Fibroblast of skin of right biceps (primary cell): ENCODE data around the gene PARD3B.
"Not testable (repeated sequence)": the region's sequence is repeated elsewhere in the genome, so short reads cannot be mapped to it uniquely, and the experiment has no call there.

Source experiments
- DNase-seq: peaks from one replicate; pipeline ENCODE4 v3.0.0-alpha.2; 2013

The PARD3B gene

GRCh38 chr2:205482399-205483081 lies 937.3 kb downstream of the PARD3B start:
- peak; percentile 28 for DNase-seq

- DNase-seq: no peak
Measured at GRCh38 chr2:205483095-205483494, 937.8 kb downstream of the PARD3B start.

GRCh38 chr2:205484215-205484614 lies 938.9 kb downstream of the PARD3B start:
- DNase-seq: no peak

GRCh38 chr2:205484764-205485163 lies 939.5 kb downstream of the PARD3B start:
- no peak for DNase-seq

GRCh38 chr2:205493528-205493927 lies 948.3 kb downstream of the PARD3B start:
- not testable (repeated sequence) for DNase-seq

GRCh38 chr2:205494537-205495235 lies 949.4 kb downstream of the PARD3B start:
- DNase-seq: peak; percentile 68

- peak; percentile 74 for DNase-seq
Measured at GRCh38 chr2:205495819-205496218, 950.5 kb downstream of the PARD3B start.

- DNase-seq: no peak
Measured at GRCh38 chr2:205496370-205496769, 951.1 kb downstream of the PARD3B start.

- DNase-seq: peak; percentile 94
Measured at GRCh38 chr2:205496772-205497171, 951.5 kb downstream of the PARD3B start.

GRCh38 chr2:205499006-205499405 lies 953.7 kb downstream of the PARD3B start:
- no peak for DNase-seq

GRCh38 chr2:205500065-205500464 lies 954.8 kb downstream of the PARD3B start:
- DNase-seq: no peak

- DNase-seq: no peak
Measured at GRCh38 chr2:205500951-205501350, 955.7 kb downstream of the PARD3B start.

GRCh38 chr2:205501826-205502225 lies 956.6 kb downstream of the PARD3B start:
- DNase-seq: no peak

GRCh38 chr2:205505371-205505770 lies 960.1 kb downstream of the PARD3B start:
- no peak for DNase-seq

GRCh38 chr2:205509655-205510054 lies 964.4 kb downstream of the PARD3B start:
- DNase-seq: no peak

- DNase-seq: no peak
Measured at GRCh38 chr2:205510345-205510744, 965.1 kb downstream of the PARD3B start.

- DNase-seq: peak; percentile 91
Measured at GRCh38 chr2:205511221-205511620, 965.9 kb downstream of the PARD3B start.

GRCh38 chr2:205511641-205512040 lies 966.4 kb downstream of the PARD3B start:
- peak; percentile 79 for DNase-seq

- no peak for DNase-seq
Measured at GRCh38 chr2:205520311-205520710, 975.0 kb downstream of the PARD3B start.

- DNase-seq: no peak
Measured at GRCh38 chr2:205524656-205525055, 979.4 kb downstream of the PARD3B start.

GRCh38 chr2:205527801-205528200 lies 982.5 kb downstream of the PARD3B start:
- peak; percentile 59 for DNase-seq

- DNase-seq: no peak
Measured at GRCh38 chr2:205531072-205531471, 985.8 kb downstream of the PARD3B start.

- DNase-seq: no peak
Measured at GRCh38 chr2:205531489-205532148, 986.3 kb downstream of the PARD3B start.

GRCh38 chr2:205535001-205535400 lies 989.7 kb downstream of the PARD3B start:
- DNase-seq: no peak
